AG08395 (cell line): ENCODE data around the gene SELENOV.

Experiments used
- DNase-seq: peaks from one replicate; pipeline ENCODE4 v3.0.0; 2012; ENCODE audit warnings: mixed read lengths, low spot score

The SELENOV gene

GRCh38 chr19:39520541-39521484, 5.9 kb downstream of the SELENOV start:
- no peak for DNase-seq

DNA sequence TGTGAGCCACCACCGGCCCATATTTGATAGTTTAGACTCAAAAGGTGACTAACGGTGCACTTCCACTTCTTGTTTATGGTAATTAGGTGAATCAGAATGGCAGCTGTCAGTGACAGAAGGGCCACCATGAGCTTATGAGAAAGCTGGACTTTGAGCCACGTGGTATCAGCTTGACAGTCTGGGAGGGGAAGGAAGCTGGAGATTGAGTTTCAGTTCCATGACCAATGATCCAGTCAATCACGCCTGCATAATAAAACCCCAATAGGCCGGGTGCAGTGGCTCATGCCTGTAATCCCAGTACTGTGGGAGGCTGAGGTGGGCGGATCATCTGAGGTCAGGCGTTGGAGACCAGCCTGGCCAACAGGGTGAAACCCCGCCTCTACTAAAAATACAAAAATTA, 9.6 kb downstream of the SELENOV start:
- no peak for DNase-seq

GRCh38 chr19:39525205-39525604, 10.3 kb downstream of the SELENOV start:
- no peak for DNase-seq

DNA sequence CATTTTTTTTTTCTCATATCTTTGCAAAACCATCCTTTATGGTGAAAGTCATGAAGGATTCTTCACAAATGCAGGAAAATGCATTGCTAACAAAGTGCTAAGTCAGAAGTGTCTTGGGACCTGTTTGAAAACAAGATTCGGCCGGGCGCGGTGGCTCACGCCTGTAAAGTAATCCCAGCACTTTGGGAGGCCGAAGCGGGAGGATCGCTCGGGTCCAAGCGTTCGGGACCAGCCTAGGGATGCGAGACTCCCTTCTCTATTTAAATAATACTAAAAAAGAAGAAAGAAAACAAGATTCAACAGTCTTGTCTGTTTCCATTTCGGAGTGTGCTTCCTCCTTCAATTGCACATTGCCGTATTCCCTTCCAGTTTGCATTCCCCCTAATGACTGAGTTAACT, 16.9 kb downstream of the SELENOV start:
- DNase-seq, result no peak

GRCh38 chr19:39532233-39533002, 17.5 kb downstream of the SELENOV start, which contains the start of gene EID2B:
Gene EID2B, minus strand, starts transcription at chr19:39532852. Its CDS starts 50 bp downstream, at chr19:39532802.
- DNase-seq, result peak; percentile 99

DNA sequence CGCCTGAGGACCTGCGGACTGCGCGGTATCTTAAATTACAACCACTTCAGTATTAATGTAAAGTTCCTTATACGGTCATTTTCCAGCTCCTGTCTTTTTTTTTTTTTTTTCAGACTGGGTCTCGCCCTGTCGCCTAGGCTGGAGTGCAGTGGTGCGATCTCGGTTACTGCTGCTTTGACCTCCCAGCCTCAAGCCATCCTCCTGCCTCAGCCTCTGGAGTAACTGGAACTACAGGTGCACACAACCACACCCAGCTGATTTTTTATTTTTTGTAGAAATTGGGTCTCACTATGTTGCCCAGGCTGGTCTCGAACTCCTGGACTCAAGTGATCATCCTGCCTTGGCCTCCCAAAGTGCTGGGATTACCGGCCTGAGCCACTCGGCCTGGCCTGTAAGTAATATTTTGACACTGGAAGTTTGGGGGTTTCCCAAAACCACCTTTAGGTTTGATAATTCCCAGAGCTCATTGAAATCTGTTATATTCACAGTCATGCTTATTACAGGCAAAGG, 18.1 kb downstream of the SELENOV start:
- no peak for DNase-seq

GRCh38 chr19:39533791-39534190, 18.9 kb downstream of the SELENOV start:
- DNase-seq, result no peak

- DNase-seq, result no peak
Measured at GRCh38 chr19:39539165-39539517, 24.2 kb downstream of the SELENOV start.

DNA sequence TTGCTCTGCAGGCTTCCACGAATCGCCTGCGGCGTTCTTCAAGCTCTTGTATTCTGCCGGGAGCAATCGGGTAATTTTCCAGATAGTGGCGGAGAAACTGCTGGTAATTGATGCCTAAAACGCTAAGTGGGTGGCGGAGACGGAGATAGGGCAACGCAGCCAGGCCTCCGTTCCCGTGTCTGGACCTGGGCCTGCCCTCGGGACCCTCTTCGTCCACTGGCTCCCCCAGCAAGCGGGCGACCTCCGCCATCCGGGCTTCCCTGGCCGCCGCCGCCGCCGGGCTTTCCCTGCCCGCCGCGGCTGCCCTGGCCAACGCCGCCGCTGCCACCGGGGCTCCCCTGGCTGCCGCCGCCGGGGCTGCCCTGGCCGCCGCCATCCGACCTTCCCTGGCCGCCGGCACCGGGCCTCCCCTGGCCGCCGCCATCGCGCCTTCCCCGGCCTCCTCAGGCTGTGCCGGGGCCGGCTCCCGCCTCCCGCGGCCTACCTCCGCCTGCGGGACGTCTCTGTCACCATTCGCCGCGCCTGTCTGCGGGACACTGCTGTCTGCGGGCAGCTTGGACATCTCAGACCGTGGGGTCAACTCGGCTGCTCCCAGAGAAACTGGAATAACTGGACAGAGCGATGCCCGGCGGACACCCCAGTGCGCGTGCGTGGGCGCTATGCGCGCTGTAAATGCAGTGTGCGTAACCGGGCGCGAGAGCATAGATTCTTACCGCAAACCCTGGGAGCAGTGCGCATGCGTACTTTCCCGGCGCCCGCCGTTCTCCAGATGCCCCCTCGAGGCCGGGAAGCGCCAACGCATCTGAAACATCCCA, 24.8 kb downstream of the SELENOV start, which contains the start of gene EID2:
EID2 (minus strand) TSS at position 644 of the 815 bp plus-strand sequence; CDS start at position 562, 82 bp downstream.
- DNase-seq, result peak; percentile 99

- DNase-seq, result no peak
Measured at GRCh38 chr19:39540333-39540673, 25.4 kb downstream of the SELENOV start.

DNA sequence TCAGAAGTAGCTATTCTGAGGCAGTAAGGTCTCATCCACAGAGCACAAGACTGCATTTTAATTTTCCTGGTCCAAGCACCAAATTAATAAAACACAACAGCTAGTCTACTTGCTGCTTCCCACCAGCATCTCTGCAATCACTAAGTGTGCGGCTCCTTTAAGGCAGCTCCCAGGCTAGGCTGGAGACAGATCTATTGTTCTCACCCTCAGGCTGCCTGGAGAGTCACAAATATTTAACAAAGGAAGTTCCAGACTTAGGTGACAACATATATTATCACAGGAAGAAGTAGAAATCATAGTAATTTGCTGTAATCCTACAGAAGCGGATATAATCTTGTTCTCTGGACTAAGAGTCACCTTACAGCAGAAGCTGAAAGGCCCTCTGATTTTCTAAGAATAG, 27.3 kb downstream of the SELENOV start:
- no peak for DNase-seq

DNA sequence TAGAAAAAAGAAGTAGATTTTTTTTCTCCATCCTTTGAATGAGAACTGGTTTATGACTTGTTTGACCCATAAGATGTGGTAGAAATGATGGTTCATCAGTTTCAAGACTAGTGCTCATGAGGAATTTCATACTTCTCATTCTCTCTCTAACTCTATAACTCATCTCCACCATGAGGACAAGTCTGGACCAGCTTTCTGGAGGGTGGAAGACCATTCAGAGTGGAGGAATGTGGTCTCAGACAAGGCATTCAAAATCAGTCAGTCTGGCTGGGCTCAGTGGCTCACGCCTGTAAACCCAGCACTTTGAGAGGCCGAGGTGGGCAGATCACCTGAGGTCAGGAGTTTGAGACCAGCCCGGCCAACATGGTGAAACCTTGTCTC, 28.5 kb downstream of the SELENOV start:
- DNase-seq, result no peak

GRCh38 chr19:39544226-39544903, 29.4 kb downstream of the SELENOV start:
- DNase-seq, result no peak

- no peak for DNase-seq
Measured at GRCh38 chr19:39544911-39545310, 30.0 kb downstream of the SELENOV start.

DNA sequence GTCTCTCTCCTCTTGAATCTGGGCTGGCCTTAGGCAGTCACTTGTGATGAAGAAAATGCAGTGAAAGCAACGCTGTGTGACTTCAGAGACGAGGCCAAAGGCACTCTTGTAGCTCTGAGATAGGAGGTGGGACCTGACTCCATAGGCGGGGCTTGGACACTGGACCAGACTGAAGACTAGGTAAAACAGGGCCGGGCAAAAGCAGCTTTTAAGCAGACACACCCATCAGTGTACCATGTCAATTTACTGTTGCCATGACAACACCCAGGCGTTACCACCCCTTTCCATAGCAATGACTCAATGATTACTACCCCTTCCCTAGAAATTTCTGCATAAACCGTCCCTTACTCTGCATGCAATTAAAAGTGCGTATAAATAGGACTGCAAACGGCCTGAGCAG, 31.7 kb downstream of the SELENOV start:
- DNase-seq, result no peak

DNA sequence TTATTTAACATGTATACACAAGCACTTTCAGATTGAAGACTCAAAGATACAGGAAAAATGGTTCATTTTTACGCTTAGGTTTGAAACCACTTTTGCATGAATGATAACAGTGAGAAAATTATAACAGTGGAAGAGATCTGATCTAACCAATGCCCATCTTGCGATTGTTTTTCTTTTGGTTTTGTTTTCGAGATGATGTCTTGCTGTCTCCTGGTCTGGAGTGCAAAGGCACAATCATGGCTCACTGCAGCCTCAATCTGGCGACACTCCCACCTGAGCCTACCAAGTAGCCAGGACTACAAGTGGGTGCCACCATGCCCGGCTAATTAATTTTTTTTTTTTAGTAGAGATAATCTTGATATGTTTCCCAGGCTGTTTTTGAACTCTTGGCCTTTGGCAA, 35.3 kb downstream of the SELENOV start:
- no peak for DNase-seq

DNA sequence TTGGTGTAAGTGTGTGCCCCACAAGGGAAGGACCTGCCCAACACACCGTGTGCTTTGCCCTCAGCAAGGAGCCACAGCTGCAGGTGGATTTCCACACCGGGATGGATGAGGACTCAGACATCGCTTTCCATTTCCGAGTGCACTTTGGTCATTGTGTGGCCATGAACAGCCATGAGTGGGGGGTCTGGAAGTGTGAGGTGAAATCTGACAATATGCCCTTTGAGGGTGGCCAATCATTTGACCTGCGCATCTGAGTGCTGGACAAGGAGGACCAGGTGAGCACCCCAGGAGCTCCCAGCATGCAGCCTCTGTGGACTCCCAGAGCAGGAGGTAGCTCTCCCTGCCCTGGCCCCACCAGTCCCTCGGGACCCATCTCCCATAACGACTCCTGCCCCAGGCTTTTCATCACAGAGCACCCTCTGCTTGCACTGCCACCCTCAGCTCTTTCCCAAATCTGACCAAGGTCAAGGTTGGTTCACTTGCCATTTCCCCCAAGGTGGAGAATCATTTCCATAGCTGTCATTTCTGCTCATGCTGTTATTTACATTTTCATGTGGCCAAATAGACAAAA, 38.2 kb downstream of the SELENOV start:
- DNase-seq, result no peak

DNA sequence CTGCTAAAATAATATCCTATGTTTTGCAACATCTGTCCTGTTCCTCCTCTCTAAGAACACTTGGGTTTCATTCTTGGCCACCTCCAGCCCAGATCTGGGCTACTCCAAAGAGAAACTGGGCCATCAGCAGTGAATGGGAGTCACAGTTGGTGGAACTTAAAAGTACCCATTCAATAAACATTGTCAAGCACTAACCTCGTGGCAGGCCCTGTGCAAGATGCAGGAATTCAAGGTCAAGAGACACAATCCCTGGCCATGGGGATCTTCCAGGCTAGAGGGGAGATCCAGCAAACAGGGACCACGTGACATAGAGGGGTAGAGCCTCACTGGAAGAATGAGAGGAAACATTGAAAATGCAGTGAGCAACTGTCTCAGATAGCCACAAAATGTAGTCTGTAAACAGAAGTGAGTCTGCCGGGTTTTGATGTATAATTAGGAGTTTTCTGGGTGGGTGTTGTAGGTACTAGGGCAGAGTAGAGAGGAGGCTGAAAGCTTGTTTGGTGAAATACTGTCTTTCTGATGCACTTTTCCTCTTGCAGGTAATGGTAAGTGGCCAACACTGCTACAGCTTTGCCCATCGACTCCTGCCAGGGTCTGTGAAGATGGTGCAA, 39.9 kb downstream of the SELENOV start:
- DNase-seq, result no peak

GRCh38 chr19:39555883-39556282, 40.9 kb downstream of the SELENOV start:
- DNase-seq, result no peak

GRCh38 chr19:39557811-39558623, 43.1 kb downstream of the SELENOV start:
- DNase-seq, result no peak
